ENCODE results near the gene CAVIN3. TPM values are rescaled to one million over a fixed set of nuclear protein-coding genes. Genes with fewer than 3 reads are reported as not detected.
A peak's percentile ranks its signal among the peaks of the same experiment; 100 is the strongest.

The CAVIN3 gene
- polyA plus RNA-seq, 1 donor (not counting 4 experiments of a cell fraction or from before 2014, with no cell fraction given) = 30.1 TPM

GRCh38 chr11:6269994-6270393 lies 50.3 kb downstream of the CAVIN3 start:
- Histone ChIP-seq H3K4me1 (ENCODE audit: control insufficient read depth, extremely low read depth, insufficient read depth, low read length) (no peaks in the 10 kb centered on the region), H3K9ac (ENCODE audit: control insufficient read depth, extremely low read depth, insufficient read depth, low read length) (no peak overlapping the region), H3K27me3 (ENCODE audit: control insufficient read depth, extremely low read depth, insufficient read depth, low read length) (no peaks in the 10 kb centered on the region), H3K27ac (ENCODE audit: control insufficient read depth, insufficient read depth, low read length) (no peak overlapping the region), H3K4me3 (ENCODE audit: control insufficient read depth in 2 of 3, extremely low read depth in 1 of 3, insufficient read depth in 2 of 3, low read depth in 1 of 3, low read length in 3 of 3) (no peak overlapping the region), H2AFZ (ENCODE audit: control insufficient read depth, low read length) (no peak overlapping the region), H3K36me3 (ENCODE audit: control insufficient read depth in 2 of 2, extremely low read depth in 1 of 2, insufficient read depth in 2 of 2, low read length in 2 of 2) (no peaks in the 10 kb centered on the region), H4K20me1 (ENCODE audit: control insufficient read depth, extremely low read depth, insufficient read depth, low read length) (no peaks in the 10 kb centered on the region), H3K79me2 (ENCODE audit: control insufficient read depth, insufficient read depth, low read length) (no peaks in the 10 kb centered on the region), H3K4me2 (ENCODE audit: control insufficient read depth, extremely low read depth, insufficient read depth, low read depth, low read length) (no peak overlapping the region), H3K9me3 (ENCODE audit: control insufficient read depth, low read depth, low read length) (no peaks in the 10 kb centered on the region), H3K9me1 (ENCODE audit: control insufficient read depth, extremely low read depth, insufficient read depth, low read length) (no peaks in the 10 kb centered on the region)
- DNase-seq (ENCODE audit: low read depth, low spot score) = no peak
- TF ChIP-seq EZH2 (IDR thresholded peaks at IDR 0.05; ENCODE audit: low read length) = no peak
- peak in 1 of 3 experiments; percentile 42 for TF ChIP-seq CTCF (optimal IDR thresholded peaks at IDR 0.05 in 1 of 3, IDR thresholded peaks at IDR 0.05 in 1 of 3, conservative IDR thresholded peaks at IDR 0.05 in 1 of 3; ENCODE audit: extremely low read depth in 1 of 3, insufficient read depth in 2 of 3, low read length in 3 of 3)
- dilution Hi-C loops (cut with MboI; ENCODE audit: extremely low pct_ligation_motif_present, low sequenced_read_pairs) = no loop called here
- no peak for FAIRE-seq

Other genes starting within 250 kb of the CAVIN3 start
- gene OR56B4, start 212.8 kb downstream of the CAVIN3 start, polyA plus RNA-seq = not detected in 3 replicates
- not detected in 3 replicates for gene OR52B2, start 150.2 kb downstream of the CAVIN3 start, polyA plus RNA-seq
- gene OR52W1, start 121.3 kb downstream of the CAVIN3 start, polyA plus RNA-seq = not detected in 3 replicates
- not detected in 3 replicates for gene C11orf42, start 114.9 kb downstream of the CAVIN3 start, polyA plus RNA-seq
- gene FHIP1B, start 85.9 kb downstream of the CAVIN3 start, polyA plus RNA-seq = 15.2 to 31.6 TPM (median 18.7 TPM) in 3 replicates
- 0.09 to 0.18 TPM in 2 of 3 replicates, not detected in the other for gene CNGA4, start 81.4 kb downstream of the CAVIN3 start, polyA plus RNA-seq
- not detected in 3 replicates for gene CCKBR, start 60.7 kb downstream of the CAVIN3 start, polyA plus RNA-seq
- gene SMPD1, start 70.0 kb upstream of the CAVIN3 start, polyA plus RNA-seq = 7.3 to 12.6 TPM (median 8.0 TPM) in 3 replicates
- 3.7 to 7.4 TPM (median 5.0 TPM) in 3 replicates for gene APBB1, start 98.6 kb upstream of the CAVIN3 start, polyA plus RNA-seq
- 0.35 to 1.5 TPM (median 0.76 TPM) in 3 replicates for gene HPX, start 120.5 kb upstream of the CAVIN3 start, polyA plus RNA-seq
- 9.7 to 12.6 TPM (median 10.3 TPM) in 3 replicates for gene TRIM3, start 153.4 kb upstream of the CAVIN3 start, polyA plus RNA-seq
- gene ARFIP2, start 160.8 kb upstream of the CAVIN3 start, polyA plus RNA-seq = 65.2 to 89.3 TPM (median 66.3 TPM) in 3 replicates
- gene TIMM10B, start 161.0 kb upstream of the CAVIN3 start, polyA plus RNA-seq = 32.9 to 39.7 TPM (median 34.1 TPM) in 3 replicates
- 2.1 to 3.5 TPM (median 2.9 TPM) in 3 replicates for gene DNHD1, start 176.8 kb upstream of the CAVIN3 start, polyA plus RNA-seq